ENCODE results near the gene SMAD2. TPM values are rescaled to one million over a fixed set of nuclear protein-coding genes. Genes with fewer than 3 reads are reported as not detected.

Gene SMAD2
- total and polyA plus RNA-seq, 3 donors from 2014 or later: 76.9 to 115 (median 109) TPM

DNA sequence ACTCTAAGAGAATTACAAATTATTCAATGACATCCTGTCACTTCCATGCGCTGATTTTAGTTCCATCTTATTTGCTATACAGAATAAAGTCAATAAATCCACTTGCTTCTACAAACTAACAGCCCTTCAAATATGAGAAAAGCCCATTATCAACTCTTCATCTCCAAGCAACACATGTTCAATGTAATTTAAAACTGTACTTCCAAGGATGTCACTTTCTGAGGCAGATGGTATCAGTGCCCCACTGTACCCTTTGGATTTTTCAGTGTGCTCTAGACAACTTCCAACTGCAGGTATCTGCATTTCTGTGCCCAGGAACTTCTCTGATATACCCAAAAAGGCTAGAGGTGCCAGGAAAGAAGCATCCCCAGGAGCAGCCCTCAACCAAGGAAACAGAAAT, 87.6 kb downstream of the SMAD2 start:
- Histone ChIP-seq H3K36me3 (ENCODE audit: low read depth, missing control alignments) (no peaks in the 10 kb centered on the region), H3K4me1 (no peaks in the 10 kb centered on the region), H3K9me3 (no peaks in the 10 kb centered on the region), H3K27me3 (no peaks in the 10 kb centered on the region), H3K4me3 (no peak overlapping the region), H3K27ac (no peak overlapping the region)
- WGBS, 2 donors: 95 to 96% methylated on average over 1 of the region's 1 CpG
- no peak for DNase-seq
- intact Hi-C loops (cut with DNase I; ENCODE audit: low total_unique reads): no loop called here
- TF ChIP-seq, protein P1, sequence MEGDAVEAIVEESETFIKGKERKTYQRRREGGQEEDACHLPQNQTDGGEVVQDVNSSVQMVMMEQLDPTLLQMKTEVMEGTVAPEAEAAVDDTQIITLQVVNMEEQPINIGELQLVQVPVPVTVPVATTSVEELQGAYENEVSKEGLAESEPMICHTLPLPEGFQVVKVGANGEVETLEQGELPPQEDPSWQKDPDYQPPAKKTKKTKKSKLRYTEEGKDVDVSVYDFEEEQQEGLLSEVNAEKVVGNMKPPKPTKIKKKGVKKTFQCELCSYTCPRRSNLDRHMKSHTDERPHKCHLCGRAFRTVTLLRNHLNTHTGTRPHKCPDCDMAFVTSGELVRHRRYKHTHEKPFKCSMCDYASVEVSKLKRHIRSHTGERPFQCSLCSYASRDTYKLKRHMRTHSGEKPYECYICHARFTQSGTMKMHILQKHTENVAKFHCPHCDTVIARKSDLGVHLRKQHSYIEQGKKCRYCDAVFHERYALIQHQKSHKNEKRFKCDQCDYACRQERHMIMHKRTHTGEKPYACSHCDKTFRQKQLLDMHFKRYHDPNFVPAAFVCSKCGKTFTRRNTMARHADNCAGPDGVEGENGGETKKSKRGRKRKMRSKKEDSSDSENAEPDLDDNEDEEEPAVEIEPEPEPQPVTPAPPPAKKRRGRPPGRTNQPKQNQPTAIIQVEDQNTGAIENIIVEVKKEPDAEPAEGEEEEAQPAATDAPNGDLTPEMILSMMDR (IDR thresholded peaks at IDR 0.05): no peak

- intact Hi-C loops (cut with DNase I; ENCODE audit: low total_unique reads): no loop called here
- 89 to 92% methylated on average over 4 of the region's 4 CpGs for WGBS, 2 donors
- no peaks in the 10 kb centered on the region for H3K36me3 ChIP-seq (ENCODE audit: low read depth, missing control alignments)
These were observed 92.1 kb downstream of the SMAD2 start for GRCh38 chr18:47838396-47838795.

DNA sequence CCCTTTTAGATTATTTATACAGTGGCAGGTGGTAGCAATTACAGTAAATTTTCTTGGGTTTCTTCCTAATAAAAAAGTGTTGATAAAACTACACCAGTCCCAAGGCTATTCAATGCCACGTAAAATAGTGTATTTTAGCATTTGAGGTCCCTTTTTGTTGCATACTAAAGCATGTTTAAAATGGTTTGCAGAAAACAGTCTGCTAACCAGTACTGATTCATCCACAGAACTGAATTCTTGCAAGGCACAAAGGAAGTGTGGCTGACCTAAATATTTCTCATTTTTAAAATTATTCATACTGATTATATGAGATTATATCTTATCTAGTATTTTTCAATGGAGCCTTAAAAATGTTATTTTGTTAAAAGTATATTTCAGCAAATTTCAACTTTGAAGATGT, 98.1 kb downstream of the SMAD2 start:
- Histone ChIP-seq H3K4me3 (no peak overlapping the region), H3K36me3 (ENCODE audit: low read depth, missing control alignments) (no peaks in the 10 kb centered on the region), H3K27me3 (no peaks in the 10 kb centered on the region), H3K4me1 (peaks cover 17% of the 10 kb centered on the region), H3K27ac (peak overlapping the region in 1 of 2 donors; percentile 6), H3K9me3 (no peaks in the 10 kb centered on the region)
- TF ChIP-seq POLR2A (IDR thresholded peaks at IDR 0.05): no peak
- TF ChIP-seq, protein P1 (IDR thresholded peaks at IDR 0.05): no peak
- no peak for DNase-seq
- intact Hi-C loops (cut with DNase I; ENCODE audit: low total_unique reads): no loop called here
- WGBS, 2 donors: 47 to 61% methylated on average over 1 of the region's 1 CpG

More at GRCh38 chr18:47838396-47838795, 92.1 kb downstream of the SMAD2 start:
- H3K27ac ChIP-seq: no peak overlapping the region
- peaks cover 11% of the 10 kb centered on the region for H3K4me1 ChIP-seq
- H3K9me3 ChIP-seq: no peaks in the 10 kb centered on the region
- no peak for TF ChIP-seq POLR2A (IDR thresholded peaks at IDR 0.05)
- TF ChIP-seq, protein P1 (IDR thresholded peaks at IDR 0.05): no peak
- DNase-seq: no peak
- H3K4me3 ChIP-seq: no peak overlapping the region
- H3K27me3 ChIP-seq: no peaks in the 10 kb centered on the region

- intact Hi-C loops (cut with DNase I; ENCODE audit: low total_unique reads): no loop called here
- Histone ChIP-seq H3K27ac (peak overlapping the region in 1 of 2 donors; percentile 41), H3K4me3 (no peak overlapping the region), H3K9me3 (no peaks in the 10 kb centered on the region), H3K27me3 (no peaks in the 10 kb centered on the region), H3K4me1 (peaks cover 17% of the 10 kb centered on the region), H3K36me3 (ENCODE audit: low read depth, missing control alignments) (no peaks in the 10 kb centered on the region)
- no peak for TF ChIP-seq POLR2A (IDR thresholded peaks at IDR 0.05)
- TF ChIP-seq, protein P1 (IDR thresholded peaks at IDR 0.05): no peak
- no peak for DNase-seq
- WGBS, 2 donors: 47 to 52% methylated on average over 1 of the region's 1 CpG
These were observed 99.1 kb downstream of the SMAD2 start for GRCh38 chr18:47831351-47831750.

GRCh38 chr18:47830772-47831171, 99.7 kb downstream of the SMAD2 start:
- Histone ChIP-seq H3K36me3 (ENCODE audit: low read depth, missing control alignments) (no peaks in the 10 kb centered on the region), H3K27ac (peak overlapping the region in 1 of 2 donors; percentile 41), H3K4me3 (no peak overlapping the region), H3K4me1 (peaks cover 17% of the 10 kb centered on the region), H3K27me3 (no peaks in the 10 kb centered on the region), H3K9me3 (no peaks in the 10 kb centered on the region)
- no peak for TF ChIP-seq POLR2A (IDR thresholded peaks at IDR 0.05)
- TF ChIP-seq, protein P1 (IDR thresholded peaks at IDR 0.05): no peak
- WGBS, 2 donors: 78 to 88% methylated on average over 3 of the region's 3 CpGs
- intact Hi-C loops (cut with DNase I; ENCODE audit: low total_unique reads): no loop called here
- DNase-seq: no peak

Measured in testis (tissue), 3 donors.